ENCODE measurements around the gene TCF23. TPM values are rescaled to one million over a fixed set of nuclear protein-coding genes. Genes with fewer than 3 reads are reported as not detected.

TCF23 gene
- total and polyA plus RNA-seq, 2 experiments from 2014 or later, result 0.03 to 0.07 TPM

DNA sequence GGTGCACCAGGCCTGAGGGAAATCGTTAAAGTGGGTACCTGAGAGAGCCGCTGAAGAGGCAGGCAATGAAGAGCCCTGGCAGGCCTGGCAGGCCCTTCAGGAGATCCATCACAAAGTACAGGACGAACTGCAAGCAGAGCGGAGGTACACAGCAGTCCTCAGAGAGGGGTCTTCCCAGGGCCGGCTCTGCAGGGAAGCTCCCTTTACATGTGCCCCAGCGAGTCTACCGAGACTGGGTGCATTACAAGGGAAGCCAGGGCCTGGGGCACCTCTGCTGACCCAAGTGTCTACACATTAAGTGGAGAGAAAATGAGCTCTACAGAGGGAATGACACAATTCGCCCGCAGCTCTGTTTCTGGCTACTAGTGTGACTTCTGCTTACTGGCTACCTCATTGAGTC is 54.9 kb downstream of the TCF23 start:
- Histone ChIP-seq H3K36me3 (ENCODE audit: insufficient read depth) (peaks cover 42% of the 10 kb centered on the region), H3K4me2 (no peak overlapping the region), H3K4me1 (ENCODE audit: insufficient read depth) (no peaks in the 10 kb centered on the region), H2AFZ (no peak overlapping the region), H3K27me3 (ENCODE audit: insufficient read depth) (no peaks in the 10 kb centered on the region), H3K4me3 (no peak overlapping the region), H3K9me2 (ENCODE audit: insufficient read depth) (no peaks in the 10 kb centered on the region), H3K27ac (ENCODE audit: low read depth) (no peak overlapping the region), H4K20me1 (replicated peaks; ENCODE audit: insufficient read depth) (peaks cover 5% of the 10 kb centered on the region), H3K79me2 (replicated peaks; ENCODE audit: insufficient read depth) (peaks cover 9% of the 10 kb centered on the region), H3F3A (replicated peaks; ENCODE audit: low read depth) (no peaks in the 10 kb centered on the region)
- no peak for DNase-seq (ENCODE audit: low spot score)
- H3K9me3 Mint-ChIP-seq, result no peaks in the 10 kb centered on the region
- TF ChIP-seq NANOG (IDR thresholded peaks at IDR 0.05; ENCODE audit: borderline replicate concordance), result no peak
- TF ChIP-seq, protein P1, sequence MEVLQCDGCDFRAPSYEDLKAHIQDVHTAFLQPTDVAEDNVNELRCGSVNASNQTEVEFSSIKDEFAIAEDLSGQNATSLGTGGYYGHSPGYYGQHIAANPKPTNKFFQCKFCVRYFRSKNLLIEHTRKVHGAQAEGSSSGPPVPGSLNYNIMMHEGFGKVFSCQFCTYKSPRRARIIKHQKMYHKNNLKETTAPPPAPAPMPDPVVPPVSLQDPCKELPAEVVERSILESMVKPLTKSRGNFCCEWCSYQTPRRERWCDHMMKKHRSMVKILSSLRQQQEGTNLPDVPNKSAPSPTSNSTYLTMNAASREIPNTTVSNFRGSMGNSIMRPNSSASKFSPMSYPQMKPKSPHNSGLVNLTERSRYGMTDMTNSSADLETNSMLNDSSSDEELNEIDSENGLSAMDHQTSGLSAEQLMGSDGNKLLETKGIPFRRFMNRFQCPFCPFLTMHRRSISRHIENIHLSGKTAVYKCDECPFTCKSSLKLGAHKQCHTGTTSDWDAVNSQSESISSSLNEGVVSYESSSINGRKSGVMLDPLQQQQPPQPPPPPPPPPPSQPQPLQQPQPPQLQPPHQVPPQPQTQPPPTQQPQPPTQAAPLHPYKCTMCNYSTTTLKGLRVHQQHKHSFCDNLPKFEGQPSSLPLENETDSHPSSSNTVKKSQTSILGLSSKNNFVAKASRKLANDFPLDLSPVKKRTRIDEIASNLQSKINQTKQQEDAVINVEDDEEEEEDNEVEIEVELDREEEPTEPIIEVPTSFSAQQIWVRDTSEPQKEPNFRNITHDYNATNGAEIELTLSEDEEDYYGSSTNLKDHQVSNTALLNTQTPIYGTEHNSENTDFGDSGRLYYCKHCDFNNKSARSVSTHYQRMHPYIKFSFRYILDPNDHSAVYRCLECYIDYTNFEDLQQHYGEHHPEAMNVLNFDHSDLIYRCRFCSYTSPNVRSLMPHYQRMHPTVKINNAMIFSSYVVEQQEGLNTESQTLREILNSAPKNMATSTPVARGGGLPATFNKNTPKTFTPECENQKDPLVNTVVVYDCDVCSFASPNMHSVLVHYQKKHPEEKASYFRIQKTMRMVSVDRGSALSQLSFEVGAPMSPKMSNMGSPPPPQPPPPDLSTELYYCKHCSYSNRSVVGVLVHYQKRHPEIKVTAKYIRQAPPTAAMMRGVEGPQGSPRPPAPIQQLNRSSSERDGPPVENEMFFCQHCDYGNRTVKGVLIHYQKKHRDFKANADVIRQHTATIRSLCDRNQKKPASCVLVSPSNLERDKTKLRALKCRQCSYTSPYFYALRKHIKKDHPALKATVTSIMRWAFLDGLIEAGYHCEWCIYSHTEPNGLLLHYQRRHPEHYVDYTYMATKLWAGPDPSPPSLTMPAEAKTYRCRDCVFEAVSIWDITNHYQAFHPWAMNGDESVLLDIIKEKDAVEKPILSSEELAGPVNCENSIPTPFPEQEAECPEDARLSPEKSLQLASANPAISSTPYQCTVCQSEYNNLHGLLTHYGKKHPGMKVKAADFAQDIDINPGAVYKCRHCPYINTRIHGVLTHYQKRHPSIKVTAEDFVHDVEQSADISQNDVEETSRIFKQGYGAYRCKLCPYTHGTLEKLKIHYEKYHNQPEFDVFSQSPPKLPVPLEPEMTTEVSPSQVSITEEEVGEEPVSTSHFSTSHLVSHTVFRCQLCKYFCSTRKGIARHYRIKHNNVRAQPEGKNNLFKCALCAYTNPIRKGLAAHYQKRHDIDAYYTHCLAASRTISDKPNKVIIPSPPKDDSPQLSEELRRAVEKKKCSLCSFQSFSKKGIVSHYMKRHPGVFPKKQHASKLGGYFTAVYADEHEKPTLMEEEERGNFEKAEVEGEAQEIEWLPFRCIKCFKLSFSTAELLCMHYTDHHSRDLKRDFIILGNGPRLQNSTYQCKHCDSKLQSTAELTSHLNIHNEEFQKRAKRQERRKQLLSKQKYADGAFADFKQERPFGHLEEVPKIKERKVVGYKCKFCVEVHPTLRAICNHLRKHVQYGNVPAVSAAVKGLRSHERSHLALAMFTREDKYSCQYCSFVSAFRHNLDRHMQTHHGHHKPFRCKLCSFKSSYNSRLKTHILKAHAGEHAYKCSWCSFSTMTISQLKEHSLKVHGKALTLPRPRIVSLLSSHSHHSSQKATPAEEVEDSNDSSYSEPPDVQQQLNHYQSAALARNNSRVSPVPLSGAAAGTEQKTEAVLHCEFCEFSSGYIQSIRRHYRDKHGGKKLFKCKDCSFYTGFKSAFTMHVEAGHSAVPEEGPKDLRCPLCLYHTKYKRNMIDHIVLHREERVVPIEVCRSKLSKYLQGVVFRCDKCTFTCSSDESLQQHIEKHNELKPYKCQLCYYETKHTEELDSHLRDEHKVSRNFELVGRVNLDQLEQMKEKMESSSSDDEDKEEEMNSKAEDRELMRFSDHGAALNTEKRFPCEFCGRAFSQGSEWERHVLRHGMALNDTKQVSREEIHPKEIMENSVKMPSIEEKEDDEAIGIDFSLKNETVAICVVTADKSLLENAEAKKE (CRISPR knock-in tag; IDR thresholded peaks at IDR 0.05), result no peak
- TF ChIP-seq JUNB (IDR thresholded peaks at IDR 0.05; ENCODE audit: unreplicated experiment), result no peak
- TF ChIP-seq, protein P2, sequence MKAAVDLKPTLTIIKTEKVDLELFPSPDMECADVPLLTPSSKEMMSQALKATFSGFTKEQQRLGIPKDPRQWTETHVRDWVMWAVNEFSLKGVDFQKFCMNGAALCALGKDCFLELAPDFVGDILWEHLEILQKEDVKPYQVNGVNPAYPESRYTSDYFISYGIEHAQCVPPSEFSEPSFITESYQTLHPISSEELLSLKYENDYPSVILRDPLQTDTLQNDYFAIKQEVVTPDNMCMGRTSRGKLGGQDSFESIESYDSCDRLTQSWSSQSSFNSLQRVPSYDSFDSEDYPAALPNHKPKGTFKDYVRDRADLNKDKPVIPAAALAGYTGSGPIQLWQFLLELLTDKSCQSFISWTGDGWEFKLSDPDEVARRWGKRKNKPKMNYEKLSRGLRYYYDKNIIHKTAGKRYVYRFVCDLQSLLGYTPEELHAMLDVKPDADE (IDR thresholded peaks at IDR 0.05), result no peak
- no peak for TF ChIP-seq ZNF331 (CRISPR knock-in tag; IDR thresholded peaks at IDR 0.05; ENCODE audit: low read depth)
- H3K27ac Mint-ChIP-seq, result no peak overlapping the region
- no peak overlapping the region for H3K4me3 Mint-ChIP-seq
- peaks cover 5% of the 10 kb centered on the region for H3K27me3 Mint-ChIP-seq (ENCODE audit: insufficient read depth, low read depth, poor library complexity)
- H3K36me3 Mint-ChIP-seq (ENCODE audit: low read depth), result peaks cover 90% of the 10 kb centered on the region
- H3K4me1 Mint-ChIP-seq, result peaks cover 4% of the 10 kb centered on the region; the same call in 1 of the 3 replicates
- no peak for ATAC-seq

DNA sequence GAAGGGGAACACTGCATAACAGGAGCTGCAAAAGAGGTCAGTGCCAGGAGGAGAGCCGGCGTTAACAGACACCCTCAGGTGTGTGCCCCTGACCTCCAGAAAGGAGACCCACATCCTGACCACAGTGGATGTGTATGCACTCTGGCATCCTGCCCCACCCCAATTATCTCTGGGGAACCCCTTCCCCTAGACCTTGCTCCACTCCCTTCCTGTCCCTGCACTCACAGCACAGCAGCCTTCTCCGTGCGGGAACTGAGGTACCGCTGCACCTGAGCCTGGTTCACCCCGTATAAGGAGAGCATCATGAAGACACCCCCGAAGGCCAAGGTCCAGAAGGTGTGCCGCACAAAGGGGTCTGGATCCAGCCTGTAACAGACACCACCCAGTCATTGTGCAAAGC is 55.8 kb downstream of the TCF23 start:
- Mint-ChIP-seq H3K27ac (no peak overlapping the region), H3K27me3 (ENCODE audit: insufficient read depth, low read depth, poor library complexity) (peaks cover 5% of the 10 kb centered on the region), H3K36me3 (ENCODE audit: low read depth) (peaks cover 92% of the 10 kb centered on the region), H3K4me3 (no peak overlapping the region), H3K9me3 (no peaks in the 10 kb centered on the region), H3K4me1 (peaks cover 11% of the 10 kb centered on the region)
- H3K79me2 ChIP-seq (replicated peaks; ENCODE audit: insufficient read depth), result peaks cover 16% of the 10 kb centered on the region
- ATAC-seq (no peak), DNase-seq (ENCODE audit: low spot score) (no peak)
- H2AFZ ChIP-seq, result no peak overlapping the region
- H3K4me1 ChIP-seq (ENCODE audit: insufficient read depth), result no peaks in the 10 kb centered on the region
- peaks cover 48% of the 10 kb centered on the region for H3K36me3 ChIP-seq (ENCODE audit: insufficient read depth)
- H4K20me1 ChIP-seq (replicated peaks; ENCODE audit: insufficient read depth), result peaks cover 13% of the 10 kb centered on the region
- no peaks in the 10 kb centered on the region for H3F3A ChIP-seq (replicated peaks; ENCODE audit: low read depth)
- no peak overlapping the region for H3K4me2 ChIP-seq
- H3K4me3 ChIP-seq, result no peak overlapping the region
- H3K9me2 ChIP-seq (ENCODE audit: insufficient read depth), result no peaks in the 10 kb centered on the region
- H3K27ac ChIP-seq (ENCODE audit: low read depth), result no peak overlapping the region
- no peaks in the 10 kb centered on the region for H3K27me3 ChIP-seq (ENCODE audit: insufficient read depth)
- TF ChIP-seq, protein P1 (CRISPR knock-in tag; IDR thresholded peaks at IDR 0.05), result no peak
